GM19043 (cell line): ENCODE results near the gene COG5.
A peak's percentile ranks its signal among the peaks of the same experiment; 100 is the strongest.

Experiments used
- ATAC-seq: cut with Tn5 transposase; IDR thresholded peaks from one replicate; pipeline ENCODE4 v1.9.1; 2021; ENCODE audit warnings: low read depth; ENCODE audit not compliant: unreplicated experiment

COG5 gene

DNA sequence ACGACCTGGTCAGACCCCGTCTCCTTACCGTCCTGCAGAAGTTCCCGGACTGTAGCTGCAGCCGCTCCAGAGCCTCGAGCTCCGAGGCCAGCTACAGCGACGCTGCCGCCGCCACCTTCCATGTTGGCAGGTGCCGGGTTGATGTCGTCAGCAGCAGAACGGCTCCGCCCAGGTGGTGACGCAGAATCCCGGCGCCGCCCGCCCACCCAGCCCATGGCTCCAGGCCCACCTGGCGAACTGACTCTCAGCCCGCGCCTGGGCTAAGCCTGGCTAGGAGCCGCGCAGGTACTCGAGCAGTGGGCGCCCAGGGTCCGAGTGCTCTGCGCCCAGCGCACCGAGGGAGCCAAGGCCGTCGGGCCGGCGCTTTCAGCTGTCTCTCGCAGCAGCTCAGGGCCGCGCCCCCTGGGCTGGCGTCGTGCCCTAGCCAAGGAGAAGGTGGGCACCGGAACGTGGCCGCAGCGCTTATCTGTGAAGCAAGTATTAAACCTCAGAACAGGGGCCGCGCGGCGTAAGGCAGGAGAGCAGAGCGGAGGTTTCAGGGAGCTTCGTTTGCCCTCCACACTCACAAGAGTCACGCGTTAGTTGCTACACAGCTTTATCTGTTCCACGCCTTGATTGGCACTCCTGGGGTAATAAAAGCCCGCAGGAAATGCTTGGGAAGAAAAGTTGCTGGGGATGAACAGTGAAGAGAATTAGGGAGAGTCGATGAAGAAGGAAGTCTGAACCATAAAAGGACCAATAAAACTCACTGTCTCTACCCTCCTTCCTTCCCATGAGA is at the start of gene COG5, which contains the start of gene DUS4L:
COG5 (minus strand) TSS at position 146 of the 778 bp plus-strand sequence; CDS start at position 122, 24 bp downstream.
DUS4L (plus strand) TSS at position 197 of the 778 bp plus-strand sequence. CDS start 3,100 bp downstream, outside the sequence.
- peak; percentile 94 for ATAC-seq

DNA sequence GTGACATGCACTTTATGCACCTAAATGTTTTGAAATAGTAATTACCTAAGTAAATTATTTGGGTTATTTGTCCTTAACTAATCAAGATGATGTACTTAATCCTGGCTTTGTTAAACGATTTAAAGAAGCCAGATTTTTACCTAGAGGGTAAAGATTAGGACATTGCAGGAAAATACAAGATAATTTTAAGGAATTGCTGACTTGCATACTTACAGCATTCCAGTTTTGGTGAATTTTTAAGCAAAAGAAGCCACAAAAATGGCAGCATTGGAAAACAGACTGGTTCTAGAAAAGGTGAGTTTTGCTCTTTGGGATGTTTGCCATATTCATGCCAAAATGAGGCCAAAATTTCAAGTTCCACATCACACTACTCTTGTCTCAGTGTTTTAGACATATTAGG is 49.7 kb upstream of the COG5 start:
- ATAC-seq = no peak

DNA sequence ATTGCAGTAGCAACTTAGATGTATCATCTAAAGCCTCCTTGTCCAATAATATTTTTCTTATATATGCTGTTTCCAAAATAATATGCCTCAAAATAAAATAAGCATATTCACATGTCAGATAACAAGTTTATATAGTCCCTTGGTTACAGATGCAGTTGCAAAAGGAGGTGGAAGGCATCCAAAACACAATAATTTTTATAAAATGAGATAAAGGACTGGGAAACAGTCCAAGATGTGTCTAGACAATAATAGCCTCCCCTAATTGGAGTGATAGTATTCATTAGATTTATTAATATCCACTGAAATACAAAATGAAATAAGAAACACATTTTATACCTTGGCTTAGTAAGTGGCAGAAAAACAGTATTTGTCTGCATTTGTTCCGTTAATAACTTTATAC is 46.6 kb upstream of the COG5 start:
- ATAC-seq = no peak

- no peak for ATAC-seq
Measured at GRCh38 chr7:107609811-107610261, 46.1 kb upstream of the COG5 start.

- ATAC-seq = no peak
Measured at GRCh38 chr7:107606303-107606702, 42.6 kb upstream of the COG5 start.

GRCh38 chr7:107605218-107605815 is 41.6 kb upstream of the COG5 start:
- no peak for ATAC-seq

- no peak for ATAC-seq
Measured at GRCh38 chr7:107600816-107601215, 37.1 kb upstream of the COG5 start.

DNA sequence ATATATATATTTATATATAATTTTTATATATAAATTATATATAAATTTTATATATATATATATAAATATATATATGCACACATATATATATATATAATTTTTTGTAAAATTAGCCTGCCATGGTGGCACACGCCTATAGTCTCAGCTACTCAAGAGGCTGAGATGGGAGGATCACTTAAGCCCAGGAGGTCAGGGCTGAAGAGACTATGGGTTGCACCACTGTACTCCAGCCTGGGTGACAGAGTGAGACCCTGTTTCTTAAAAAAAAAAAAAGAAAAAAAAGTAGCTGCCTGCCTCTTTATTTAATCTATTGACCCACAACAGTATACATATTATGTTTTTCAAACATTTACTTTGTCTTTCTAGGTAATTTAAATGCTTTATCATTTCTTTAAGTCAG is 35.5 kb upstream of the COG5 start:
- no peak for ATAC-seq

- ATAC-seq = no peak
Measured at GRCh38 chr7:107597953-107598352, 34.2 kb upstream of the COG5 start.

- no peak for ATAC-seq
Measured at GRCh38 chr7:107597582-107597916, 33.8 kb upstream of the COG5 start.

GRCh38 chr7:107596881-107597581 is 33.3 kb upstream of the COG5 start:
- no peak for ATAC-seq

DNA sequence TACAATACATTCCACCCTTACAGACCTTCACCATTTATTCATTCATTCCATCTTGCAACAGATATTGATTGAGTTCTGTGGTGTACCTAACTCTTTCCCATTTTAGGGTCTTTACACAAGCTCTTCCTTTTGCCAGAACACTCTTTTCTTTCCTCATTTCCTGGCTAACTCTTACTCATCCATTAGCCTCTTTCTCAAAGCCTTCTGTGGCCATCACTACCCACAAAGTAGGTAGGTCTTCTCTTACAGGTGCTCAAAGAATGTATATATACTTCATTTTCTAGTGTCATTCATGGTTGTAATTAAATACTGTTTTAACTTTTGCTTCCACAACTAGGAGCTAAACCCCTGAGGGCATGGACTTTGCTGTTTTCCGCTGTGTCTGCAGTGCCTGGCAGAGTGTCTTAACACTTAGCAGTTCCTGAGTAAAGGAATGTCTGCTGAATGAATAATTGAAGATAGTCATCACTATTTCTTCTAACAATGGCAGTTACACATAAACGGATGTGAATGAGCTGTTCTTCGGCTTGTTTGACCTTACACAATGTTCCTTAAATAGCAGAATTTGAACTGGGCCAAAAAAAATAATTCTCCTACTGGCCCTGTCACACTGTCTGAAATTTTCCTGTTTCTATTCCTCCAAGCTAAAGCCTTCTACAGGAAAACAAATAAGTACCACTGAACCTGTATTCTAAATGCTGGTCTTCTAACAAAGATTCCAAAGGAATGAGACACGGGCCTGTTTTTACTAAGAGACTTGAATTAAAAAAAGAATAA is 31.4 kb upstream of the COG5 start:
- no peak for ATAC-seq

DNA sequence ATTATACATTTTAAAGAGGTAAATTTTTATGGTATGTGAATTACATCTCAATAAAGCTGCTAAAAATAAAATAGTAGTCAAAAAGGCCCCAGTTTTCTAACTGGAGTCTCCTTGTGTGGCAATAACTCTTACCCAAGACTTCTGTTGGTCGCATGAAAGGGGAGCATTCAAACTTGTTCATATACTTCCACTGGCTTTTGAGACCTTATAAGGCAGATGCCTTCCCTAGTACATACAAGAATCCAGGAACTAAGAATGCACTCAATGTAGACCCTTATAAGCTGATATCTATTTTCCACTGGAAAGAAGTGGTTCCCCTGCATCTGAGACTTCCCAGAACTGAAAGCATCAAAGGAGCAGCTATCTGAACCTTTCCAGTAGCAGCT is 29.3 kb upstream of the COG5 start:
- ATAC-seq = no peak

- no peak for ATAC-seq
Measured at GRCh38 chr7:107592361-107593024, 28.8 kb upstream of the COG5 start.

- no peak for ATAC-seq
Measured at GRCh38 chr7:107591421-107591820, 27.7 kb upstream of the COG5 start.

DNA sequence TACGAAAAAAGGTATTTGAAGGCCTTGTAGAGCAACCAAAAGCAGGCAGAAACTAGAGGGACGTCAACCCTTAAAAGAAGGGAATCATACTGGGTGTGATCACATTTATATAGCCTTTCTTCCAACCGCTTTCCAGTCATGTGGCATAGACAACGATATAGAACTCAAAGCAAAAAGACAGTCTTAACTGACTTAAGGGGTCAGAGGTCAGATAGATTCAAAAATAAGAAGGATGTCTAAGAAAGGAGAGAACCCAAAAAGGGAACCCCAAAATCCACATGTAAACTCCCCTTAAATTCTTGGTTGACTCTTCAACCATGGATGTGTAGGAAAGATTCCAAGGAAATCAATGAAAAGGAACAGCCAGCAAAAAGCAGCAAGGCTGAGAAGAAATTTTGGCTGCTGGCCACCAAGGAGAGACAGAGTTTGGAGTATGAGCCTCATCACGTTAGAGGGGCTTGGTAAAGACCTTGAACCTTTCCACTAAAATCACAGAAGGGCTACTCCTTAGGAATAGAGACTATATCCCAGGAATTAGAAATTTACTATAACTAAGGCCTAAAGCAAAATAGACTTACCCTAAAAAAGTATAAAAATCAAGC is 24.9 kb upstream of the COG5 start:
- ATAC-seq = no peak

GRCh38 chr7:107584716-107585115 is 21.0 kb upstream of the COG5 start:
- no peak for ATAC-seq

- no peak for ATAC-seq
Measured at GRCh38 chr7:107582875-107583274, 19.2 kb upstream of the COG5 start.

DNA sequence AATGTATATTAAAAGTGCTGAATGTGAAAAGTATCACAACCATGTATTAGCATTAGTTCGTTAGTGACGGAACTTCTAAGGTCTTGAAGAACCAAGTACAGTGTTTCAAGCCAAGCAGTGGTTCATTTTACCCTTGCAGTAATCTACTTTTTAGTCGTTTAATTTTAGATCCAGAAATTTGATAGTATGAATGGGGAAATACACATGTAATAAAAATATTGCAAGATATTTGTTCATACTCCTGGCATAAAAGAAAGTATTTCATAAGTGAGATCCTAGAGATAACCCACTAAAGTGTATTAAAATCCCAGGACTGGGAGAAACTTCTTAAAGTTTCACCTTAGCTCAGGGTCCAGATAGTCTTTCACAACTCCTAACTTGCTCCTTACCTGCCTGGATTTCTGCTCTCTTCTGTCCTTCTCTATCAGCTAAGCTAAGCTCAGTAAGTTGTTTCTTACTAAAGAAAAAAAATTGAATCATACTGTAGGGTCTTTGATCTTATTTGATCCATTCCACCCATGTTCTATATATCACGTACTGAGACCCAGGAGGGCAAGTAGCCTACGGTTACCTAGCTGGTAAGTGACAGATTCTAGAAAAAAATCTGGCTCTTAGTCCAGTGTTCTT is 17.8 kb upstream of the COG5 start:
- ATAC-seq = no peak
